Hepatocyte (in vitro differentiated cells): Measurements from ENCODE around the gene COG2. TPM values are rescaled to one million over a fixed set of nuclear protein-coding genes. Genes with fewer than 3 reads are reported as not detected.

Experiments used
- DNase-seq: peaks from one replicate; pipeline ENCODE4 v3.0.0-alpha.2; 2016; ENCODE audit warnings: low spot score
- H2AFZ ChIP-seq: fragments of 200-600 bp; sonication (generic); 2 replicates; pipeline ENCODE4 v1.6.0; 2016; ENCODE audit warnings: antibody characterized with exemption, mild to moderate bottlenecking
- H3K27ac ChIP-seq: fragments of 200-600 bp; sonication (generic); 2 replicates; pipeline ENCODE4 v1.5.1; 2016; ENCODE audit warnings: mild to moderate bottlenecking
- H3K27me3 ChIP-seq: fragments of 200-600 bp; sonication (generic); 2 replicates; pipeline ENCODE4 v1.6.1; 2016
- H3K36me3 ChIP-seq: fragments of 200-600 bp; sonication (generic); replicated peaks from 2 replicates; pipeline ENCODE4 v1.5.1; 2016; ENCODE audit warnings: low read depth; ENCODE audit not compliant: insufficient read depth
- H3K4me1 ChIP-seq: fragments of 200-600 bp; sonication (generic); 2 replicates; pipeline ENCODE4 v1.5.1; 2016; ENCODE audit warnings: mild to moderate bottlenecking, moderate library complexity; ENCODE audit not compliant: insufficient read depth
- H3K4me2 ChIP-seq: fragments of 200-600 bp; sonication (generic); 2 replicates; pipeline ENCODE4 v1.6.0; 2016
- H3K4me3 ChIP-seq: fragments of 200-600 bp; sonication (generic); 2 replicates; pipeline ENCODE4 v1.5.1; 2016; ENCODE audit warnings: mild to moderate bottlenecking
- H3K79me2 ChIP-seq: fragments of 200-600 bp; sonication (generic); 2 replicates; pipeline ENCODE4 v1.6.0; 2017; ENCODE audit warnings: mild to moderate bottlenecking
- H3K9me2 ChIP-seq: fragments of 200-600 bp; sonication (generic); replicated peaks from 2 replicates; pipeline ENCODE4 v1.6.0; 2017; ENCODE audit warnings: mild to moderate bottlenecking; ENCODE audit not compliant: insufficient read depth
- H3K9me3 ChIP-seq: fragments of 200-600 bp; sonication (generic); 2 replicates; pipeline ENCODE4 v1.5.1; 2016; ENCODE audit warnings: low read depth, mild to moderate bottlenecking
- H4K20me1 ChIP-seq: fragments of 200-600 bp; sonication (generic); 2 replicates; pipeline ENCODE4 v1.6.0; 2016; ENCODE audit warnings: mild to moderate bottlenecking; ENCODE audit not compliant: insufficient read depth, poor library complexity, severe bottlenecking
- EZH2 ChIP-seq: fragments of 200-600 bp; sonication (generic); IDR thresholded peaks from 2 replicates; pipeline ENCODE4 v1.6.1; 2016; ENCODE audit warnings: antibody characterized with exemption, mild to moderate bottlenecking, borderline replicate concordance
- EZH2phosphoT487 ChIP-seq: fragments of 200-600 bp; sonication (generic); IDR thresholded peaks from one replicate; pipeline ENCODE4 v1.6.1; 2018; ENCODE audit warnings: antibody characterized with exemption, mild to moderate bottlenecking, low read depth, moderate library complexity; ENCODE audit not compliant: unreplicated experiment, severe bottlenecking
- WGBS: methylation state at CpG from one replicate; pipeline ENCODE4 v1.1.6; 2016; ENCODE audit warnings: low lambda C conversion rate; ENCODE audit errors: missing lambda C conversion rate; 5-methylcytosine and 5-hydroxymethylcytosine counted together
- polyA plus RNA-seq: library from polyadenylated mRNA; unstranded; fragments of >200 nt; fragmentation: Nextera tagmentation; extraction: Ambion mirVana; gene quantifications from 2 replicates; pipeline ENCODE4 v1.2.1, GENCODE V29; 2016
- total RNA-seq: library from RNA; depleted of rRNA; stranded (reverse); fragments of >200 nt; gene quantifications from 2 replicates; pipeline ENCODE4 v1.2.3, GENCODE V29; 2014
- TF ChIP-seq, protein P1 (sequence below): fragments of 200-600 bp; sonication (generic); IDR thresholded peaks from 2 replicates; pipeline ENCODE4 v1.5.1; 2016; ENCODE audit warnings: antibody characterized with exemption, mild to moderate bottlenecking; ENCODE audit not compliant: poor library complexity

COG2 gene
- total and polyA plus RNA-seq, 2 experiments from 2014 or later, result 25.3 to 46.2 TPM

DNA sequence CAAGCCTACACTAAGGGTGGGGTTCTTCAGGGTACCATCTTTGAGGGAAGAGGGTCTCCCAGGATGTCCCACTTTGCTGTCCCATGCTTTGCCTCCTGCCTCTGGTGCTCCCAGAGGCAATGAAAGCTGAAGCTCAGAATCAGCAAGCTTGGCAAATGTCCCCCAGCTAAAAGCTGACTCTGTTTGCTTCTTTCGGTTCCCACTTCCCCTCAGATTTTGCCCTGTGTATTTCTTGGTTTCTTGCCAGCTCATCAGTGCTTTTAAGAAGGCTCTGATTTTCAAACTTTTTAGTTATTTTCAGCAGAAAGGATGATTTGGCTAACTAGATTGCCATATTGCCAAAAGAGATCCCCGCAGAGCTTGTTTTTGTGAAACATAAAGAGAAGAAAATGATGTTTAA lies 33.1 kb upstream of the COG2 start:
- H4K20me1 ChIP-seq, result no peaks in the 10 kb centered on the region
- no peaks in the 10 kb centered on the region for H3K79me2 ChIP-seq
- 75% methylated on average over 2 of the region's 2 CpGs for WGBS
- no peaks in the 10 kb centered on the region for H3K36me3 ChIP-seq
- TF ChIP-seq, protein P1, sequence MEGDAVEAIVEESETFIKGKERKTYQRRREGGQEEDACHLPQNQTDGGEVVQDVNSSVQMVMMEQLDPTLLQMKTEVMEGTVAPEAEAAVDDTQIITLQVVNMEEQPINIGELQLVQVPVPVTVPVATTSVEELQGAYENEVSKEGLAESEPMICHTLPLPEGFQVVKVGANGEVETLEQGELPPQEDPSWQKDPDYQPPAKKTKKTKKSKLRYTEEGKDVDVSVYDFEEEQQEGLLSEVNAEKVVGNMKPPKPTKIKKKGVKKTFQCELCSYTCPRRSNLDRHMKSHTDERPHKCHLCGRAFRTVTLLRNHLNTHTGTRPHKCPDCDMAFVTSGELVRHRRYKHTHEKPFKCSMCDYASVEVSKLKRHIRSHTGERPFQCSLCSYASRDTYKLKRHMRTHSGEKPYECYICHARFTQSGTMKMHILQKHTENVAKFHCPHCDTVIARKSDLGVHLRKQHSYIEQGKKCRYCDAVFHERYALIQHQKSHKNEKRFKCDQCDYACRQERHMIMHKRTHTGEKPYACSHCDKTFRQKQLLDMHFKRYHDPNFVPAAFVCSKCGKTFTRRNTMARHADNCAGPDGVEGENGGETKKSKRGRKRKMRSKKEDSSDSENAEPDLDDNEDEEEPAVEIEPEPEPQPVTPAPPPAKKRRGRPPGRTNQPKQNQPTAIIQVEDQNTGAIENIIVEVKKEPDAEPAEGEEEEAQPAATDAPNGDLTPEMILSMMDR, result no peak
- TF ChIP-seq EZH2phosphoT487 (no peak), EZH2 (no peak)
- no peak overlapping the region for H3K4me3 ChIP-seq
- H3K27me3 ChIP-seq, result no peaks in the 10 kb centered on the region
- H2AFZ ChIP-seq, result no peak overlapping the region
- H3K4me2 ChIP-seq, result no peak overlapping the region
- no peaks in the 10 kb centered on the region for H3K9me3 ChIP-seq
- peaks cover 11% of the 10 kb centered on the region for H3K4me1 ChIP-seq
- DNase-seq, result no peak
- no peaks in the 10 kb centered on the region for H3K9me2 ChIP-seq
- no peak overlapping the region for H3K27ac ChIP-seq

GRCh38 chr1:230610589-230610988 lies 31.7 kb upstream of the COG2 start:
- WGBS, result 90% methylated on average over 1 of the region's 1 CpG
- TF ChIP-seq, protein P1, result no peak
- TF ChIP-seq EZH2phosphoT487, result no peak
- TF ChIP-seq EZH2, result no peak
- H3K27me3 ChIP-seq, result no peaks in the 10 kb centered on the region

DNA sequence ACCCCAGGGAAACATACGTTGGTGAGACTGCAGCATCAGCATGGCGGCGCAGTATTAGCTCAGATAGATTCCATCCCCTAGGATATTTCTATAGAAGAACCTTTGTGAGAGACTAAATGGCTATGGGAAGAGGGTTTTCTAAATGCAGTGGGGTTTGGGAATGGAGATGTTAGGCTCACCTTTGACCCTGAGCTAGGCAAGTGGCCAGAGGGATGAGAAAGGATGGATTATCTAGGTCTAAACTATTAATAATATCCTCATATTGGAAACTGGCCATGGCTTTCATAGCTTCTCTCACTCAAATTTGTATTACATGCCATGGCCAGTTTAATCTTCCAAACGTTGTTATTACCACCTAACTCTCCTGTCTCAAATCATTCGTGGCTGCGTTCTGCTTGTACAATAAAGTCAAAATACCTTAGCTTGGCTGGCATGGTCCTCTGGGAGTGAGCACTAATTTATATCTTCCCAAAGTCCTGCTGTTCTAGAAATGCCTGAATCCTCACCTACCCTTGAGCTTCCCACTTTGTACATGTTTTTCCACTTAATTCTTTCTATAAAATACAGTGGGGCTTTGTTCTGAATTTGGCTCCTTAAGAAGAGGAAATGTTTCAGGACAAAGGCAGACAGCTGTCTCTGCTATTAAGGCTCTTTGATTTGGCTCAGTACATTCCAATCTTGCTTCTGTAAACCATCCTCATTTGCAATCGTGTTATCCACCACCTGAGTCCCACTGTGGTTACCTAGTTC lies 31.0 kb upstream of the COG2 start:
- no peak overlapping the region for H3K27ac ChIP-seq
- H3K36me3 ChIP-seq, result no peaks in the 10 kb centered on the region
- no peak overlapping the region for H2AFZ ChIP-seq
- no peaks in the 10 kb centered on the region for H3K27me3 ChIP-seq
- no peak overlapping the region for H3K4me3 ChIP-seq
- peaks cover 11% of the 10 kb centered on the region for H3K4me1 ChIP-seq
- TF ChIP-seq, protein P1, result no peak
- TF ChIP-seq EZH2phosphoT487 (no peak), EZH2 (no peak)
- no peaks in the 10 kb centered on the region for H3K9me3 ChIP-seq
- H3K4me2 ChIP-seq, result no peak overlapping the region
- DNase-seq, result no peak
- WGBS, result 78% methylated on average over 7 of the region's 7 CpGs
- H3K9me2 ChIP-seq, result no peaks in the 10 kb centered on the region
- H3K79me2 ChIP-seq, result no peaks in the 10 kb centered on the region
- H4K20me1 ChIP-seq, result no peaks in the 10 kb centered on the region

More at GRCh38 chr1:230610589-230610988, 31.7 kb upstream of the COG2 start:
- H3K4me1 ChIP-seq, result peaks cover 11% of the 10 kb centered on the region
- H4K20me1 ChIP-seq, result no peaks in the 10 kb centered on the region
- H3K79me2 ChIP-seq, result no peaks in the 10 kb centered on the region
- no peak overlapping the region for H3K4me3 ChIP-seq
- DNase-seq, result no peak
- H3K9me2 ChIP-seq, result no peaks in the 10 kb centered on the region
- H3K4me2 ChIP-seq, result no peak overlapping the region
- no peaks in the 10 kb centered on the region for H3K9me3 ChIP-seq
- no peak overlapping the region for H3K27ac ChIP-seq
- H2AFZ ChIP-seq, result no peak overlapping the region
- H3K36me3 ChIP-seq, result no peaks in the 10 kb centered on the region
